ENCODE data around the gene DNAL1.
"Not testable (repeated sequence)": the region's sequence is repeated elsewhere in the genome, so short reads cannot be mapped to it uniquely, and the experiment has no call there.

The DNAL1 gene

GRCh38 chr14:73644531-73645247 is at the start of gene DNAL1:
Gene DNAL1, plus strand, starts transcription at chr14:73644986. Its CDS starts 54 bp downstream, at chr14:73645040.
- DNase-seq: peak; percentile 44 to 94 (median 86)

- DNase-seq: no peak
Observed at GRCh38 chr14:73599499-73599898, 45.3 kb upstream of the DNAL1 start.

GRCh38 chr14:73602994-73603393 is 41.8 kb upstream of the DNAL1 start:
- DNase-seq: no peak

- no peak for DNase-seq
Observed at GRCh38 chr14:73606271-73606670, 38.5 kb upstream of the DNAL1 start.

GRCh38 chr14:73607241-73607640 is 37.5 kb upstream of the DNAL1 start:
- DNase-seq: no peak

- peak in 6 of 14 donors; percentile 4 to 18 (median 6) for DNase-seq
Observed at GRCh38 chr14:73610687-73611086, 34.1 kb upstream of the DNAL1 start.

- peak in 13 of 14 donors; percentile 6 to 84 (median 63) for DNase-seq
Observed at GRCh38 chr14:73612339-73613045, 32.3 kb upstream of the DNAL1 start, which contains the start of gene ACOT6. Gene ACOT6, plus strand, starts transcription at chr14:73612517. Its CDS starts 55 bp downstream, at chr14:73612572.

GRCh38 chr14:73613046-73613383 is 31.8 kb upstream of the DNAL1 start:
- DNase-seq: no peak

- DNase-seq: no peak
Observed at GRCh38 chr14:73613419-73613963, 31.3 kb upstream of the DNAL1 start.

GRCh38 chr14:73616831-73617230 is 28.0 kb upstream of the DNAL1 start:
- DNase-seq: no peak

- DNase-seq: no peak
Observed at GRCh38 chr14:73619524-73619923, 25.3 kb upstream of the DNAL1 start.

GRCh38 chr14:73620268-73620667 is 24.5 kb upstream of the DNAL1 start:
- no peak for DNase-seq

- DNase-seq: no peak
Observed at GRCh38 chr14:73623504-73624054, 21.2 kb upstream of the DNAL1 start.

GRCh38 chr14:73625706-73626105 is 19.1 kb upstream of the DNAL1 start:
- no peak for DNase-seq

GRCh38 chr14:73627151-73627558 is 17.6 kb upstream of the DNAL1 start:
- DNase-seq: no peak

GRCh38 chr14:73630009-73630780 is 14.6 kb upstream of the DNAL1 start:
- DNase-seq: no peak

- DNase-seq: peak in 12 of 14 donors; percentile 24 to 84 (median 59)
Observed at GRCh38 chr14:73633116-73634010, 11.4 kb upstream of the DNAL1 start.

GRCh38 chr14:73634011-73634833 is 10.6 kb upstream of the DNAL1 start:
- peak in 10 of 14 donors; percentile 22 to 77 (median 55) for DNase-seq

- DNase-seq: not testable (repeated sequence)
Observed at GRCh38 chr14:73636355-73636754, 8.4 kb upstream of the DNAL1 start.

- DNase-seq: no peak
Observed at GRCh38 chr14:73637830-73638229, 7.0 kb upstream of the DNAL1 start.

All from C1 segment of cervical spinal cord (tissue), 14 donors.